Epithelial cell of esophagus (primary cell): ENCODE results near the gene NCR2.

Source experiments
- DNase-seq: peaks from one replicate; pipeline ENCODE4 v3.0.0; 2010; ENCODE audit warnings: low read depth
- H3K4me3 ChIP-seq: 2 replicates; pipeline ENCODE4 v1.5.1; 2011; ENCODE audit warnings: mild to moderate bottlenecking, low read length, control low read depth
- TF ChIP-seq, protein P1 (sequence below): IDR thresholded peaks from 2 replicates; pipeline ENCODE4 v1.5.1; 2011; ENCODE audit warnings: low read depth, mild to moderate bottlenecking, low read length, control low read depth, inconsistent platforms; ENCODE audit not compliant: insufficient read depth; ENCODE audit errors: missing control alignments

Gene NCR2

DNA sequence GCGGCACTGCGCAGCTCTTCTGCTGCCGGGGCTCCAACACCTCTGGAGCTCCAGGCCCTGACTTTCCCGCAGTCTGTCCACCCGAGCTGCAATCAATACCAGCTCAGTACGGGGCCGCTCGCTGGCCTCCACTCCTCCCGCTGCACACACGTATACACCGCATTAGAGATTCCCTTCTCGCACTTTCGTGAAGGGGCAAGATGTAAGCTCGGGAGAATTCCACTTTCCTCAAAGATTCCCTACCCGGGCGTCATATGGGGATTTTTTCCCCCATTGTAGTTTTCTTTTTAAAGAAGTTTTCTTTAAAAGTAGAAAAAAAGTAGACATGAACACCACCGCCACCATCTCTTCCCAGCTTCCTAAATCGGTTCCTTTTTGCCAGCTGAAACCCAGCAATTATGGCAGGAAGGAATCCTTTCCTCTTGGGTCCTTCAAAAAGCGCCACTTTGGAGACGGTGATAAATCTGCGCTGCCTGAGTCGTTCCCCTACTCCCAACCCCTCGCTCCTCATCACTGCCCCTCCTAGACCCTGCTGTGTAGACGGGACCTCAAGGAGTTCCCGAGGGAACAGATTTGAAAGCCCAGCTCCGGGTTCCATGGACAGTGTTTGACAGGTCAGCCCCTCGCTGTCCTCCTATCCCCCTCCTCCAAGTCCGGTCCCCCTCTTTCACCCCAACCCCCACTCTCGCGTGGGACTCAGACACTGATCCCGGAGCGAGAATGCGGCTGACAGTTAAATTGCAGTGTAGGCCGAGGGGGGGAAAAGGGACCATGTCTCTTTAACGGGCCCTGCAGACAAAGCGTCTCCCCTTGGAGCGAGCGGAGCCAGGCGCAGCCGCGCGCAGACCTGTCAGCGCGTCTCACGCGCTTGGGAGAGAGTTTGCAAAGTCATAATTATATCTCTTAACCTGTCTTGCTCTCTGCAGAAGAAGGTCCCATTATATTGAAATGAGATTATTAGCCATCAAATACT is 39.5 kb downstream of the NCR2 start:
- TF ChIP-seq, protein P1, sequence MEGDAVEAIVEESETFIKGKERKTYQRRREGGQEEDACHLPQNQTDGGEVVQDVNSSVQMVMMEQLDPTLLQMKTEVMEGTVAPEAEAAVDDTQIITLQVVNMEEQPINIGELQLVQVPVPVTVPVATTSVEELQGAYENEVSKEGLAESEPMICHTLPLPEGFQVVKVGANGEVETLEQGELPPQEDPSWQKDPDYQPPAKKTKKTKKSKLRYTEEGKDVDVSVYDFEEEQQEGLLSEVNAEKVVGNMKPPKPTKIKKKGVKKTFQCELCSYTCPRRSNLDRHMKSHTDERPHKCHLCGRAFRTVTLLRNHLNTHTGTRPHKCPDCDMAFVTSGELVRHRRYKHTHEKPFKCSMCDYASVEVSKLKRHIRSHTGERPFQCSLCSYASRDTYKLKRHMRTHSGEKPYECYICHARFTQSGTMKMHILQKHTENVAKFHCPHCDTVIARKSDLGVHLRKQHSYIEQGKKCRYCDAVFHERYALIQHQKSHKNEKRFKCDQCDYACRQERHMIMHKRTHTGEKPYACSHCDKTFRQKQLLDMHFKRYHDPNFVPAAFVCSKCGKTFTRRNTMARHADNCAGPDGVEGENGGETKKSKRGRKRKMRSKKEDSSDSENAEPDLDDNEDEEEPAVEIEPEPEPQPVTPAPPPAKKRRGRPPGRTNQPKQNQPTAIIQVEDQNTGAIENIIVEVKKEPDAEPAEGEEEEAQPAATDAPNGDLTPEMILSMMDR: no peak
- H3K4me3 ChIP-seq: no peak overlapping the region
- DNase-seq: no peak

DNA sequence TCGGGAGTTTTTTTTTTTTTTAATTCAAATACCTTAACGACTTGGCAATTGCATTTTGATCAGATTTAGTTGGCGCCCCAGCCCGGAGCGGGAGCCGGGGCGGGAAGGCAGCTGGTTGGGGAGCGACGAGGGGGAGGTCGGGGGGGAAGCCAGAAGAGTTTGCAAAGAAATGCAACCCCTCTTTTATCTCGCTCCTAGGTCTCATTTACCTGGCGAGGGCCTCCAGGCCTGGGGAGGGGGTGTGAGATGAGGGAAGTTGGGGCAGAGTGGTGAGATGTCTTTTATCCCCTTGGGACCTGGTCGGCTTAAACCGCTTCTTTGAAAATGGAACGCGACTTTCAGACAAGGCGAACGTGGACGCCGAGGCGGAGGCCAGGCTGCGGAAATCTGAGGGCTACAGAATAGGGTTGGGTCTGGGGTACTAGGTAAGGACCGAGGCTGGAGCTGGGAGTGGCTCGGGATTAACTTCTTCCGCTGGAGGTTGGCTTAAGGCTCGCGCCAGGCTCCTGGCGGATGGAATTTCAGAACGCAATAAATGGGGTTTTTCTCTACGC is 40.3 kb downstream of the NCR2 start:
- H3K4me3 ChIP-seq: no peak overlapping the region
- TF ChIP-seq, protein P1: no peak
- no peak for DNase-seq

GRCh38 chr6:41376176-41376575 is 40.8 kb downstream of the NCR2 start:
- DNase-seq: no peak
- H3K4me3 ChIP-seq: no peak overlapping the region
- TF ChIP-seq, protein P1: no peak

DNA sequence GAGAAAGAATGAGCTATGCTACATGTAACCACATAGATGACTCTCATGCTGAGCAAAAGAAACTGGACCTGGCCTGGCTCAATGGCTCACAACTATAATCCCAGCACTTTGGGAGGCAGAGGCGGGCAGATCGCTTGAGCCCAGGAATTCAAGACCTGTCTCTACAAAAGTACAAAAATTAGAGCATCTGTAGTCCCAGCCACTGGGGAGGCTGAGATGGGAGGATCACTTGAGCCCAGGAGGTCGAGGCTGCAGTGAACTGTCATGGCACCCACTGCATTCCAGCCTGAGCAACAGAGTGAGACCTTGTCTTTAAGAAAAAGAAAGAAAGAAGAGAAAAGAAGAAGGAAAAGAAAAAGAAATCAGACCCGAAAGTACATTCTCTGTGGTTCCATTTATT is 41.7 kb downstream of the NCR2 start:
- no peak overlapping the region for H3K4me3 ChIP-seq
- DNase-seq: no peak
- TF ChIP-seq, protein P1: no peak

GRCh38 chr6:41379306-41379705 is 43.9 kb downstream of the NCR2 start:
- TF ChIP-seq, protein P1: no peak
- no peak overlapping the region for H3K4me3 ChIP-seq
- no peak for DNase-seq

DNA sequence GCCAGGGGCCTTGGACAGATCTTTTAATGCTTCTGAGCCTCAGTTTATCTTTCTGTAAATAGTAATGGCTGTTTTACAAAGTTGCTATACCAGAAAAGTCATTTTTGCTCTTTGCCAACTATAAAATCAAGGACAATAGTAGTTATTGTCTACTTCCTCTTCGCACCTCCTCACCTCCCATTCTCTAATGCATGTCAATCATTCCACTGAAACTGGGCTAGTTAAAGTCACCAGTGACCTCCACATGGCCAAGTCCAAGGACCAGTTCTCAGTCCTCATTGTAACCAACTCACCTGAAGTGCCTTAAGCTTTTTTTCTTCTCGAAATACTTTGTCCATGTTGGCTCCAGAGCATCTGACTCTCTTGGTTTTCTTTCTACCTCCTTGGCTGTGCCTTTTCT is 51.2 kb downstream of the NCR2 start:
- no peak overlapping the region for H3K4me3 ChIP-seq
- no peak for DNase-seq
- TF ChIP-seq, protein P1: no peak

DNA sequence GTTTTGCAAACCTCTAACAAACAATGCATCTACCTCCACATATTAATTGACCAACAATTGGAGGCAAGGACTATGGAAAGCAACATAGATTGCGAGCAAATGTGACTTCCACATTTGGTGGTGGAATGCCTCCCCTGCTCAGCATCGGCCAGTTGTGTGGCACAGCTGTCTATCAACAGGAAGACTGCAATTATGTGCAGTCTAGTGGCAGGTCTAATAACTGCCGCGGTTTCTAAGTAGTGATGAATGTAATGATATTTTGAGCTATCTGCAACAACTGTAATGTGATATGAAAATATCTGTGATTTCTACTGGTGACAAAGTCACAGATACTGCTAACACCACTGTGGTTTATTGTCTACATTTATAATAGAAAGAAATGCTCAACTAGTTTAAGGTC is 56.8 kb downstream of the NCR2 start:
- H3K4me3 ChIP-seq: no peak overlapping the region
- DNase-seq: no peak
- TF ChIP-seq, protein P1: no peak
